WERI-Rb-1 (cell line): ENCODE data around the gene PC.

Experiments used
- DNase-seq: peaks from one replicate; pipeline ENCODE4 v3.0.0-alpha.2; 2020
- H3K27ac ChIP-seq: fragments of 250-450 bp; sonication (Bioruptor Pico); 2 replicates; pipeline ENCODE4 v1.5.1; 2020; ENCODE audit warnings: mild to moderate bottlenecking, moderate library complexity
- H3K27me3 ChIP-seq: fragments of 250-450 bp; sonication (Bioruptor Pico); 2 replicates; pipeline ENCODE4 v1.5.1; 2021; ENCODE audit warnings: mild to moderate bottlenecking, low read depth, moderate library complexity; ENCODE audit not compliant: insufficient read depth, severe bottlenecking
- H3K36me3 ChIP-seq: fragments of 250-450 bp; sonication (Bioruptor Pico); 2 replicates; pipeline ENCODE4 v1.5.1; 2020; ENCODE audit warnings: mild to moderate bottlenecking, moderate library complexity
- H3K4me3 ChIP-seq: 2 replicates; pipeline ENCODE4 v1.5.1; 2011; ENCODE audit warnings: low read depth, mild to moderate bottlenecking, control low read depth, low read length
- H3K9me3 ChIP-seq: fragments of 250-450 bp; sonication (Bioruptor Pico); 2 replicates; pipeline ENCODE4 v1.5.1; 2021; ENCODE audit warnings: mild to moderate bottlenecking, moderate library complexity; ENCODE audit not compliant: severe bottlenecking
- CTCF ChIP-seq: IDR thresholded peaks from 2 replicates; pipeline ENCODE4 v1.5.1; 2011; ENCODE audit warnings: low read depth, mild to moderate bottlenecking, control low read depth, inconsistent platforms, low read length

The PC gene

GRCh38 chr11:66932543-66932942, 25.6 kb downstream of the PC start:
- H3K4me3 ChIP-seq, result no peak overlapping the region
- no peak overlapping the region for H3K27ac ChIP-seq
- TF ChIP-seq CTCF, result no peak

DNA sequence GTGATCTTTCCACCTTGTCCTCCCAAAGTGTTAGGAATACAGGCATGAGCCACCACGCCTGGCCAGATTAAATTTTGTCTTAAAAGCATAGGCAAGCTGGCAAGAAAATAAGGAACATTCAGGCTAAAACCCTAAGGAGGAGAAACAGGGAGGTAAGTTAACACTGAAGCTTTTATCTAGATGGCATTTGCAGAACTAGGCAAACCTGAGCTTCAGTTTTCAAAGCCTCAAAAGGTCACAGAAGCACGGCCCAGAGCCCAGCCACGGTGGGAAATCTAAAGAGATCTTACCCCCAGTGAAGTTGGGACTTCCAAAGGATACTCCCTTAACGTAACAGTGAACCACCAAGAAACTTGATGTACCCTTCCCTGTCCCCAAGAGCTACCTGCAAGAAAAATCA, 28.4 kb downstream of the PC start:
- DNase-seq, result no peak
- no peak for TF ChIP-seq CTCF
- Histone ChIP-seq H3K4me3 (no peak overlapping the region), H3K36me3 (no peaks in the 10 kb centered on the region), H3K27ac (no peak overlapping the region), H3K9me3 (no peaks in the 10 kb centered on the region), H3K27me3 (no peaks in the 10 kb centered on the region)

More at GRCh38 chr11:66932543-66932942, 25.6 kb downstream of the PC start:
- Histone ChIP-seq H3K9me3 (no peaks in the 10 kb centered on the region), H3K27me3 (no peaks in the 10 kb centered on the region), H3K36me3 (no peaks in the 10 kb centered on the region)
- DNase-seq, result no peak

DNA sequence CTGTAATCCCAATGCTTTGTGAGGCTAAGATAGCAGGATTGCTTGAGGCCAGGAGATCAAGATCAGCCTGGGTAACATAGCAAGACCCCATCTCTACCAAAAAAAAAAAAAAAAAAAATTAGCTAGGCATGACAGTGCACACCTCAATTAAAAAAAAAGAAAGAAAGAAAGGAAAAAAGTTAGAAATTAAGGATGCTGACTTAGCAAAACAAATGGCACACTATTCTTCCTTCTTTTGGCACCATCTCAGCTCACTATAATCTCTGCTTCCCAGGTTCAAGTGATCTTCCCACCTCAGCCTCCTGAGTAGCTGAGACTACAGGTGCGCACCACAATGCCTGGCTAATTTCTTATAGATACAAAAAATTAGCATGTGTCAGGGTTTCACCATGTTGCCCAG, 33.9 kb downstream of the PC start:
- DNase-seq, result no peak
- Histone ChIP-seq H3K27me3 (no peaks in the 10 kb centered on the region), H3K27ac (no peak overlapping the region), H3K4me3 (no peak overlapping the region), H3K36me3 (no peaks in the 10 kb centered on the region), H3K9me3 (no peaks in the 10 kb centered on the region)
- no peak for TF ChIP-seq CTCF

DNA sequence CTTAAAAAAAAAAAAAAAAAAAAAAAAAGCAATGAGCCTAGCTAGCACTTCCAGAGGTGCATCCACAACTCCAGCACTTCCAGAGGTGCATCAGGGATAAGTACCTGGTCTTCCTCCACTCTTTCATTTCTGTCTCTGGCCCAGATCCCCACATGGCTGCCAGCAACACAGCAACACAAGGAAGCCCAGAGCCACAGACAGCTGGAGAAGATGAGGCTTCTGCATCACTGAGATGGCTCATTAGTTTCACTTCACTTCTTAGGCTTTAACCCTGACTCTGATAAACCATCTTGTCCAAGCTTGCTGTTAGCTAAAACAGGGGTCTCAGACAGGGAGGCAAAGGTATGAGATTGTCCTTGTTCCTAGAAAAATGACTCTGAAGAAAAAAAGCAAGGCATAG, 35.6 kb downstream of the PC start:
- no peak overlapping the region for H3K27ac ChIP-seq
- DNase-seq, result no peak
- H3K9me3 ChIP-seq, result no peaks in the 10 kb centered on the region
- no peak overlapping the region for H3K4me3 ChIP-seq
- H3K36me3 ChIP-seq, result no peaks in the 10 kb centered on the region
- no peak for TF ChIP-seq CTCF
- no peaks in the 10 kb centered on the region for H3K27me3 ChIP-seq

DNA sequence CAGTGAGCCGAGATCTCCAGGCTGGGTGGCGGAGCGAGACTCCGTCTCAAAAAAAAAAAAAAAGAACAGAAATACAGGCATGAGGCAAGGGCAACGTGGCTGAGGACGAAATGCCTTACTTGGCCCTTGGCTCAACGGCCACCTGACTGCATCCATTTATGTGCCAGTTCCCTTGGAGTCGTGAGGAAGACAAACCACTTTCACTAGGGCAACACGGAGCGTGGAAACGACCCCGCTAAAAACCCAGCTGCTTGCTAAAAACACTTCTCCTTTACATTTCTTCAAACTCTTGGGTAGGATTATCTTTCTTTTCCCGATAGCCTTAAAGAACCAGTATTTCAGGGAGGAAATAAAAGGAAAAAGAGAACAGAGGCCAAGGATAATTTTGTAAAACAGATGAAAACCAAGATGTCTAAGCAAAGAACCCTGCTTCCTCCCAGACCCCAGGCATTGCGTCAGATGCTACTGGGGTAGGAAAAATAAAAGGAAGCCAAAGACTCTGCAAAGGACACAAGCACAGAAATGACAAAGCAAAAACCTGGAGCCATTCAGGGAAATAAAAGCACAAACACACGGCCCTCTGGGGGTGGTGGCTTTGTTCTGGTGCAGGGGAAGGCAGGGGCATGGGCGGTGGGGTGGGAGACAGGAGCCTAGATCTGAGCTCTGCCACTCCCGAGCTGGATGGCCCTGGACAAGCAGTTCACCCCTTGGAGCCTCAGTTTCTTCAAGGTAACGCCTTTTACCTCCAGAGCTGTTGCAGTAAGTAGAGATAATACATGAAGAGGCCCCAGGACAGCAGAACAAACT, 37.0 kb downstream of the PC start:
- no peak for DNase-seq
- Histone ChIP-seq H3K27me3 (no peaks in the 10 kb centered on the region), H3K9me3 (no peaks in the 10 kb centered on the region), H3K27ac (no peak overlapping the region), H3K4me3 (no peak overlapping the region), H3K36me3 (no peaks in the 10 kb centered on the region)
- TF ChIP-seq CTCF, result no peak

GRCh38 chr11:66919923-66920322, 38.3 kb downstream of the PC start:
- Histone ChIP-seq H3K27ac (no peak overlapping the region), H3K4me3 (no peak overlapping the region), H3K27me3 (no peaks in the 10 kb centered on the region), H3K9me3 (no peaks in the 10 kb centered on the region), H3K36me3 (no peaks in the 10 kb centered on the region)
- no peak for TF ChIP-seq CTCF
- DNase-seq, result no peak
